HEK293 (cell line): ENCODE results near the gene ATP6V0E2.
"Not testable (repeated sequence)": the region's sequence is repeated elsewhere in the genome, so short reads cannot be mapped to it uniquely, and the experiment has no call there.

Experiments
- CTCF ChIA-PET: fragments of 350-600 bp; formaldehyde crosslinking; extraction: SDS; loops from one replicate; lab custom pipeline; 2021; ENCODE audit warnings: antibody characterized with exemption; lab: Yijun Ruan, JAX
- POLR2A ChIA-PET: fragments of 300-600 bp; formaldehyde crosslinking; extraction: SDS; loops from one replicate; lab custom pipeline; 2020; ENCODE audit warnings: antibody characterized with exemption, inconsistent platforms; lab: Yijun Ruan, JAX
- H3K27ac ChIP-seq: fragments of 200-500 bp; sonication (Bioruptor generic); 2 replicates; pipeline ENCODE4 v1.5.1; 2014; ENCODE audit warnings: low read depth, low read length, control low read depth, inconsistent platforms; ENCODE audit errors: extremely low read depth
- H3K36me3 ChIP-seq, 2 experiments: fragments of 200-500 bp in 1 of 2; sonication (Bioruptor generic) in 1 of 2; 1 replicate in 1 of 2; 2 replicates in 1 of 2; pipeline ENCODE4 v1.5.1; 2014 to 2017; ENCODE audit warnings: inconsistent platforms in 2 of 2, low read length in 2 of 2; ENCODE audit not compliant: control insufficient read depth in 2 of 2, insufficient read depth in 1 of 2
- H3K4me1 ChIP-seq: fragments of 200-500 bp; sonication (Bioruptor generic); 2 replicates; pipeline ENCODE4 v1.5.1; 2014; ENCODE audit warnings: mild to moderate bottlenecking, low read length, inconsistent platforms; ENCODE audit not compliant: control insufficient read depth, insufficient read depth
- H3K4me3 ChIP-seq: 2 replicates; pipeline ENCODE4 v1.5.1; 2011; ENCODE audit warnings: low read depth, mild to moderate bottlenecking, control low read depth, low read length, moderate library complexity
- H3K9me3 ChIP-seq: fragments of 200-500 bp; sonication (Bioruptor generic); 2 replicates; pipeline ENCODE4 v1.5.1; 2014; ENCODE audit warnings: low read depth, low read length, inconsistent platforms; ENCODE audit not compliant: control insufficient read depth, insufficient read depth

ATP6V0E2 gene

GRCh38 chr7:149912126-149912525 lies 38.4 kb downstream of the ATP6V0E2 start:
- H3K4me1 ChIP-seq, H3K36me3 ChIP-seq, H3K27ac ChIP-seq, POLR2A ChIA-PET, H3K4me3 ChIP-seq, H3K9me3 ChIP-seq, CTCF ChIA-PET: not testable (repeated sequence)

- CTCF ChIA-PET, H3K9me3 ChIP-seq, H3K4me3 ChIP-seq, H3K4me1 ChIP-seq, H3K36me3 ChIP-seq, POLR2A ChIA-PET, H3K27ac ChIP-seq: not testable (repeated sequence)
Measured at GRCh38 chr7:149926414-149926813, 52.6 kb downstream of the ATP6V0E2 start.
